Gastroesophageal sphincter (tissue), 4 donors: ENCODE results near the gene HOXB4. TPM values are rescaled to one million over a fixed set of nuclear protein-coding genes. Genes with fewer than 3 reads are reported as not detected.

ENCODE experiments used
- ATAC-seq: fragments of 150-250 bp; one replicate; pipeline ENCODE4 v1.9.1; 2016; ENCODE audit warnings: mild to moderate bottlenecking, moderate library complexity
- H3K27ac ChIP-seq, 4 donors: fragments of 200-600 bp; sonication (generic) in 3 of 4; 1 replicate in 3 of 4; 2 replicates in 1 of 4; pipeline ENCODE4 v1.5.1; 2016 to 2019
- H3K27me3 ChIP-seq: fragments of 200-600 bp; sonication (generic); one replicate; pipeline ENCODE4 v1.5.1; 2019
- H3K36me3 ChIP-seq, 2 donors: fragments of 200-600 bp; sonication (generic); one replicate each; pipeline ENCODE4 v1.5.1; 2019; ENCODE audit warnings: control low read depth in 1 of 2
- H3K4me1 ChIP-seq, 3 donors: fragments of 200-600 bp; sonication (generic); 1 replicate in 2 of 3; 2 replicates in 1 of 3; pipeline ENCODE4 v1.5.1; 2016 to 2019; ENCODE audit warnings: control low read depth in 2 of 3
- H3K4me3 ChIP-seq, 2 donors: fragments of 200-600 bp; sonication (generic); one replicate each; pipeline ENCODE4 v1.5.1; 2019; ENCODE audit warnings: mild to moderate bottlenecking in 1 of 2, moderate library complexity in 1 of 2
- H3K9me3 ChIP-seq, 3 donors: fragments of 200-600 bp; sonication (generic); one replicate each; pipeline ENCODE4 v1.5.1; 2017 to 2019; ENCODE audit warnings: control low read depth in 2 of 3
- EP300 ChIP-seq: sonication (generic); formaldehyde crosslinking; IDR thresholded peaks from one replicate; pipeline ENCODE4 v1.6.1; 2017; ENCODE audit warnings: antibody characterized with exemption, mild to moderate bottlenecking
- POLR2A ChIP-seq, 2 donors: fragments of 450-650 bp; IDR thresholded peaks; one replicate each; pipeline ENCODE4 v1.6.1; 2017; ENCODE audit warnings: antibody characterized with exemption in 2 of 2, mild to moderate bottlenecking in 2 of 2, moderate library complexity in 1 of 2
- POLR2AphosphoS5 ChIP-seq: sonication (generic); formaldehyde crosslinking; IDR thresholded peaks from one replicate; pipeline ENCODE4 v1.6.1; 2017; ENCODE audit warnings: antibody characterized with exemption
- WGBS, 2 donors: methylation state at CpG; one replicate each; pipeline ENCODE4 v1.1.5; 2018; ENCODE audit warnings: low coverage in 1 of 2; 5-methylcytosine and 5-hydroxymethylcytosine counted together
- total RNA-seq, 4 donors: library from RNA; depleted of rRNA; stranded (reverse); fragments of >200 nt; gene quantifications; one replicate each; pipeline ENCODE4 v1.1.0, GENCODE V29; 2016
- TF ChIP-seq, protein P1 (sequence below), 4 experiments: fragments of 200-600 bp in 2 of 4; fragments of 450-650 bp in 2 of 4; sonication (generic) in 1 of 4; IDR thresholded peaks; one replicate each; pipeline ENCODE4 v1.5.1; 2017 to 2019; ENCODE audit warnings: antibody characterized with exemption in 4 of 4, mild to moderate bottlenecking in 2 of 4, moderate library complexity in 2 of 4

HOXB4 gene
- total RNA-seq, 4 donors from 2014 or later = 3.0 to 12.9 (median 6.9) TPM

GRCh38 chr17:48599354-48599753 is 21.2 kb upstream of the HOXB4 start:
- Histone ChIP-seq H3K9me3 (no peaks in the 10 kb centered on the region), H3K36me3 (peaks cover 0 to 3% of the 10 kb centered on the region in 2 donors), H3K27me3 (peaks cover 96% of the 10 kb centered on the region), H3K4me3 (no peak overlapping the region), H3K4me1 (peaks cover 0 to 67% (median 7%) of the 10 kb centered on the region in 3 donors), H3K27ac (no peak overlapping the region)
- no peak for TF ChIP-seq POLR2AphosphoS5
- TF ChIP-seq POLR2A (IDR thresholded peaks at IDR 0.05) = no peak
- TF ChIP-seq EP300 = no peak
- TF ChIP-seq, protein P1, sequence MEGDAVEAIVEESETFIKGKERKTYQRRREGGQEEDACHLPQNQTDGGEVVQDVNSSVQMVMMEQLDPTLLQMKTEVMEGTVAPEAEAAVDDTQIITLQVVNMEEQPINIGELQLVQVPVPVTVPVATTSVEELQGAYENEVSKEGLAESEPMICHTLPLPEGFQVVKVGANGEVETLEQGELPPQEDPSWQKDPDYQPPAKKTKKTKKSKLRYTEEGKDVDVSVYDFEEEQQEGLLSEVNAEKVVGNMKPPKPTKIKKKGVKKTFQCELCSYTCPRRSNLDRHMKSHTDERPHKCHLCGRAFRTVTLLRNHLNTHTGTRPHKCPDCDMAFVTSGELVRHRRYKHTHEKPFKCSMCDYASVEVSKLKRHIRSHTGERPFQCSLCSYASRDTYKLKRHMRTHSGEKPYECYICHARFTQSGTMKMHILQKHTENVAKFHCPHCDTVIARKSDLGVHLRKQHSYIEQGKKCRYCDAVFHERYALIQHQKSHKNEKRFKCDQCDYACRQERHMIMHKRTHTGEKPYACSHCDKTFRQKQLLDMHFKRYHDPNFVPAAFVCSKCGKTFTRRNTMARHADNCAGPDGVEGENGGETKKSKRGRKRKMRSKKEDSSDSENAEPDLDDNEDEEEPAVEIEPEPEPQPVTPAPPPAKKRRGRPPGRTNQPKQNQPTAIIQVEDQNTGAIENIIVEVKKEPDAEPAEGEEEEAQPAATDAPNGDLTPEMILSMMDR (IDR thresholded peaks at IDR 0.05) = no peak
- WGBS, 2 donors = 79 to 80% methylated on average over 3 to 5 of the region's 5 CpGs
- ATAC-seq = no peak

DNA sequence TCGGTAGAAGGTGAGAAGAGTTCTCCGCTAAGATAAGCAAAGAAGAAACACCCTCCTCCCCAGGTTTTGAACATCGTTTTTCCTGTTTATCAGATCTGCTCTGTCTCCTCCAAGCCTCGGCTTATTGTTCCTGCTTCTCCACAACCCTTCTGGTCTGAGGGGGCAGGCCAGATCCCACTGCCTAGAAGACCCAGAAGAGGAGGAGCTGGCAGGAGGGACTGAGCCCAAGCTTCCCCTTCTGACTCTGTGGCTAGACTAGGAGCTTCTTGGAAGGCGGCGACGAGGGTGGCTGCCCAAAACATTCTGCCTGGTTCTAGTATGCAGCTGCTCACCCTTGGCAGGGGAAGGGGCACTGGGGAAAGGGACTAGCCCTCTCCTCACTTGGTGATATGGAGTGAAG is 20.6 kb upstream of the HOXB4 start:
- no peak overlapping the region for H3K4me3 ChIP-seq

DNA sequence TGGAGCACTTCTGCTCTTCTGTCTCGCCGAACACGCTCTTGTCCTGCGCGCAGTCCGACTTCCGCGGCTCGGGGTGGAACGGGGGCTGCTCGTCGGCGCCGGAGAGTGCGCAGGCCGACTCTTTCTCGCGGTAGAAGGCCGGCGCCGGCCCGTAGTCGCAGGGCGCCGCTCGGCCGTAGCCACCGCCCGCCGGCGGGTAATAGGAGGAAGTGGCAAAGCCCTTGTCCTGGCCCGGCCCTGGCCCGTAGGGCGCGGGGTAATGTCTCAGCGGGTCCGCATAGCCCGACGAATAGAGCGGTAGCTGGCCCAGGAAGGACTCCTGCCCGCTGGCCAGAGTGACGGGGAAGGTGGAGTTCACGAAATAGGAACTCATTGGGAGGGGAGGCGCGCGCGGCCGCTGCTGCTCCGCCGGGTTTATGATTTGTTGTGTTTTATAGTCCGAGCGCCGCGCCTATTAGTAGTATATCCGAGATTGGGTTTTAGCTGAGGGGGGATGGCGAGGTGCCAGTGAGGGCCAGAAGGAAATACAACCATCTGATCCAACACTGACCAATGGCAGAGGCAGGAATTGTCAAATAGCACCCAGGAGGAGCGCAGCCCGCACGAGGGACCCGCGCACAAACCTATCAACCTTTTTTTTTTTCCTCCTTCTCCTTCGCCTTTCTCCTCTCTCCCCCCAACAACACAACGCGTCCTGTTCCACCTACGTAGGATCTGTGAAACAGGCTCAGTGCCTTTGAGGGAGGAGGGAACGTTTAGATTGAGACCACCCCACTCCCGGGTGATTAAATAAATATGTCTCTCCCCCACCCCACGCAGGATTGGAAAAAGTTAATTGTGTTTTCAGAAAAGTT is 19.9 kb upstream of the HOXB4 start:
- TF ChIP-seq POLR2AphosphoS5 = peak; percentile 77
- TF ChIP-seq, protein P1 (IDR thresholded peaks at IDR 0.05) = no peak
- peak; percentile 38 to 47 for TF ChIP-seq POLR2A (IDR thresholded peaks at IDR 0.05)
- H3K27ac ChIP-seq = peak overlapping the region in 3 of 4 donors; percentile 25 to 79 (median 75)
- H3K9me3 ChIP-seq = no peaks in the 10 kb centered on the region
- peaks cover 0 to 69% (median 7%) of the 10 kb centered on the region in 3 donors for H3K4me1 ChIP-seq
- peak; percentile 57 for ATAC-seq
- peaks cover 0 to 3% of the 10 kb centered on the region in 2 donors for H3K36me3 ChIP-seq
- 2 to 6% methylated on average over 11 to 12 of the region's 68 CpGs for WGBS, 2 donors
- H3K4me3 ChIP-seq = peak overlapping the region; percentile 23 to 62
- peaks cover 83% of the 10 kb centered on the region for H3K27me3 ChIP-seq

More for the DNA sequence above, 20.6 kb upstream of the HOXB4 start:
- TF ChIP-seq EP300 (no peak), POLR2AphosphoS5 (no peak), POLR2A (IDR thresholded peaks at IDR 0.05) (no peak)
- Histone ChIP-seq H3K36me3 (peaks cover 0 to 3% of the 10 kb centered on the region in 2 donors), H3K4me1 (peaks cover 0 to 68% (median 7%) of the 10 kb centered on the region in 3 donors), H3K9me3 (no peaks in the 10 kb centered on the region), H3K27ac (no peak overlapping the region), H3K27me3 (peaks cover 90% of the 10 kb centered on the region)
- no peak for ATAC-seq
- 43 to 57% methylated on average over 2 to 6 of the region's 7 CpGs for WGBS, 2 donors

DNA sequence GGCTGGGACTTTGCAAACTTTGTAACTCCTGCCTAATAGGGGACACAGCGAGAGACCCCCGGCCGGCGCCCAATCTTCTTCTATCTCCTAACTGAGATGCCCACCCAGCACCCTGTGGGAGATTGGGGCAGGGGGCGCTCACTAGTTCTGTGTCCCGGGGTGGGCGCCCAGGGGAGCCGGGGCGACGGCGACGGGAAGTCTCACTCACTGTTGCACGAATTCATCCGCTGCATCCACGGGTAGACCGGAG is 19.3 kb upstream of the HOXB4 start:
- Histone ChIP-seq H3K4me3 (peak overlapping the region; percentile 23 to 62), H3K36me3 (peaks cover 0 to 3% of the 10 kb centered on the region in 2 donors), H3K27me3 (peaks cover 83% of the 10 kb centered on the region), H3K4me1 (peaks cover 0 to 69% (median 7%) of the 10 kb centered on the region in 3 donors), H3K9me3 (no peaks in the 10 kb centered on the region), H3K27ac (peak overlapping the region in 3 of 4 donors; percentile 25 to 79 (median 75))
- no peak for ATAC-seq
- TF ChIP-seq POLR2AphosphoS5 = no peak
- no peak for TF ChIP-seq EP300
- no peak for TF ChIP-seq POLR2A (IDR thresholded peaks at IDR 0.05)
- WGBS, 2 donors = no CpG with 5 or more reads among the region's 16 CpGs

- Histone ChIP-seq H3K4me3 (peak overlapping the region; percentile 23 to 62), H3K36me3 (peaks cover 0 to 3% of the 10 kb centered on the region in 2 donors), H3K4me1 (peaks cover 0 to 69% (median 3%) of the 10 kb centered on the region in 3 donors), H3K27ac (peak overlapping the region in 2 of 4 donors; percentile 75 to 79), H3K9me3 (no peaks in the 10 kb centered on the region), H3K27me3 (peaks cover 83% of the 10 kb centered on the region)
- 34 to 39% methylated on average over 13 to 20 of the region's 26 CpGs for WGBS, 2 donors
- ATAC-seq = no peak
- no peak for TF ChIP-seq POLR2A (IDR thresholded peaks at IDR 0.05)
- TF ChIP-seq, protein P1 (IDR thresholded peaks at IDR 0.05) = no peak
- TF ChIP-seq EP300 = no peak
- TF ChIP-seq POLR2AphosphoS5 = peak; percentile 61
These were observed 18.8 kb upstream of the HOXB4 start for GRCh38 chr17:48596735-48597527.
